Measurements from ENCODE around the gene ZBTB42. TPM values are rescaled to one million over a fixed set of nuclear protein-coding genes. Genes with fewer than 3 reads are reported as not detected.

The ZBTB42 gene
- polyA plus RNA-seq, 1 of the 3 experiments (the other 2 are of a cell fraction) = 3.1 TPM

DNA sequence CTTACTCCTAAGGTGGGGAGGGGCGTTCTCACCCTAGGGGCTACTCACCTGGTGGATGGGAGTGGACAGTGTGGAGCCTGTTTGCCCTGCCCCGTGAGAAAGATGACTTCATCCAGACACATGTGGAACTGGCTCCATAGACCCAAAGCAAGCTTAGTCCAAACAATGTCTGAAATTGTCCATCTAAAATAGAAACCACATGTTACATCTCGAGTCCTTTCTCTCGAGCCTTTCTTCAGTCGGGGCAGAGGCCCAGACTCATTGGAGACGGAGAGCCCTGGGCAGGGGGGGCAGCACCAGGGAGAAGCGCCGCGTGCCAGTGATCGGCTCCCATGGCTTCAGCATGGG lies 43.7 kb upstream of the ZBTB42 start:
- no peaks in the 10 kb centered on the region for H3K9me3 ChIP-seq
- H3K36me3 ChIP-seq (replicated peaks in 1 of 2; ENCODE audit: control insufficient read depth in 1 of 2, insufficient read depth in 2 of 2, low read length in 1 of 2) = peaks cover 8 to 39% of the 10 kb centered on the region in 2 experiments
- no peaks in the 10 kb centered on the region for H3K9me2 ChIP-seq
- TF ChIP-seq RCOR1 (IDR thresholded peaks at IDR 0.05; ENCODE audit: low read length) = no peak
- TF ChIP-seq, protein P1, sequence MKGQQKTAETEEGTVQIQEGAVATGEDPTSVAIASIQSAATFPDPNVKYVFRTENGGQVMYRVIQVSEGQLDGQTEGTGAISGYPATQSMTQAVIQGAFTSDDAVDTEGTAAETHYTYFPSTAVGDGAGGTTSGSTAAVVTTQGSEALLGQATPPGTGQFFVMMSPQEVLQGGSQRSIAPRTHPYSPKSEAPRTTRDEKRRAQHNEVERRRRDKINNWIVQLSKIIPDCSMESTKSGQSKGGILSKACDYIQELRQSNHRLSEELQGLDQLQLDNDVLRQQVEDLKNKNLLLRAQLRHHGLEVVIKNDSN (IDR thresholded peaks at IDR 0.05; ENCODE audit: borderline replicate concordance, low read depth) = no peak
- no peak for TF ChIP-seq GABPA (IDR thresholded peaks at IDR 0.05; ENCODE audit: low read depth)
- TF ChIP-seq, protein P2, sequence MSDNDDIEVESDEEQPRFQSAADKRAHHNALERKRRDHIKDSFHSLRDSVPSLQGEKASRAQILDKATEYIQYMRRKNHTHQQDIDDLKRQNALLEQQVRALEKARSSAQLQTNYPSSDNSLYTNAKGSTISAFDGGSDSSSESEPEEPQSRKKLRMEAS (IDR thresholded peaks at IDR 0.05; ENCODE audit: low read depth) = no peak
- TF ChIP-seq FOXM1 (IDR thresholded peaks at IDR 0.05; ENCODE audit: low read depth) = no peak
- TF ChIP-seq TAF1 (IDR thresholded peaks at IDR 0.05; ENCODE audit: borderline replicate concordance, low read depth, low read length) = no peak
- no peak for TF ChIP-seq MEF2A (IDR thresholded peaks at IDR 0.05; ENCODE audit: borderline replicate concordance, low read depth)
- no peak for TF ChIP-seq EZH2phosphoT487 (IDR thresholded peaks at IDR 0.05; ENCODE audit: borderline replicate concordance, low read depth)
- no peak for TF ChIP-seq SIN3A (IDR thresholded peaks at IDR 0.05; ENCODE audit: borderline replicate concordance, low read depth, low read length)
- no peak for TF ChIP-seq NFIC (IDR thresholded peaks at IDR 0.05; ENCODE audit: borderline replicate concordance)
- TF ChIP-seq SMC3 (IDR thresholded peaks at IDR 0.05; ENCODE audit: low read depth, low read length) = no peak
- TF ChIP-seq RAD21 (IDR thresholded peaks at IDR 0.05; ENCODE audit: low read length) = no peak
- TF ChIP-seq MXI1 (IDR thresholded peaks at IDR 0.05; ENCODE audit: low read depth, low read length) = no peak
- no peak for TF ChIP-seq POLR2AphosphoS5 (IDR thresholded peaks at IDR 0.05; ENCODE audit: low read depth, low read length)
- WGBS (ENCODE audit: low lambda C conversion rate) = 76% methylated on average over 6 of the region's 10 CpGs
- DNase-seq = no peak
- CTCF ChIA-PET = interaction anchor here (2.1 to 4.3 kb wide), 2 partner anchors 11 to 43 kb away, joined by 5 to 26 read pairs; partner anchors contain the start of gene ZBTB42
- no peak overlapping the region for H3K4me2 ChIP-seq
- peaks cover 50% of the 10 kb centered on the region for H3K79me2 ChIP-seq (ENCODE audit: insufficient read depth)
- H3K4me1 ChIP-seq (ENCODE audit: control insufficient read depth in 1 of 2, insufficient read depth in 2 of 2, low read depth in 1 of 2, low read length in 1 of 2) = peaks cover 8 to 12% of the 10 kb centered on the region in 2 experiments; a peak in 3 of 4 replicates
- peaks cover 31% of the 10 kb centered on the region for H4K20me1 ChIP-seq (ENCODE audit: insufficient read depth)
- no peak overlapping the region for H2AFZ ChIP-seq (ENCODE audit: low read depth)
- H3K27ac ChIP-seq (ENCODE audit: low read depth in 2 of 2, low read length in 1 of 2) = no peak overlapping the region
- POLR2A ChIA-PET = no interaction called here
- H3K27me3 ChIP-seq (ENCODE audit: insufficient read depth) = no peaks in the 10 kb centered on the region
- H3K4me3 ChIP-seq (ENCODE audit: low read depth in 2 of 2, low read length in 1 of 2) = no peak overlapping the region
- H3F3A ChIP-seq (replicated peaks; ENCODE audit: insufficient read depth) = no peaks in the 10 kb centered on the region
- H3K9ac ChIP-seq = no peak overlapping the region

DNA sequence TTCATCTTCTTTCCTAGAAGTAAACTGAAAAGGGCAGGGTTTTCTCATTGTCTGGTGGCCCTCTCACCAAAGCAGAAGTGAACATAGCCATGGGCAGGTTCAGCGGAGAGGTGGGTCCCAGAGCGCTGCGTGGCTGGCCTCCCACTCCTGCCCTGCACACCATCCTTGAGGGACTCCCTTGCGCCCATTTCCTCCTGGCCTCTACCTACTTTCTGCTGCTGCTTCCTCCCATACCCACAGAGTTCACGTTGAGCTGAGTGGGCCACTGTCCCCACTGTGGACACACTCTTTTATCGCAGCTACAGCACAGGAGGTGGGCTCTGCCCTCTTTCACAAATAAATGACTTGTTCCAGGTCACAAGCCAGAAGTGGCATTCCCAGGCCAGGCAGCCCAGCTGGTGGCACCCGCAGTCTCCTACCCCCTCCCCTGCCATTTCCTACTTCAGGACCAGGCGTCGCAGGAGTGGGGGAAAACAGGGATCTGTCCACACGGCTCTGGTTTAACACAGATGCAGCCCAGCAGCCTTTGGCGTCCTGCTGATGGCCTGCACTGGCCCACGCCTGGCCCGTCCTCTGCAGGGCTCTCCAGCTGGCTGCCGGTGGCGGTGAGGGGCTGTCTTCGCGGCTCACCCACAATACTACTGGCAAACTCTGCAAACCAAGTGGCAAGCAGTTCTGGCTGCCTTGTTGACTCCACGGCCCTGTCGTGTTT lies 43.1 kb upstream of the ZBTB42 start:
- ChIA-PET POLR2A (no interaction called here), CTCF (interaction anchor here (1.2 to 4.3 kb wide), 3 partner anchors 11 to 68 kb away, joined by 4 to 26 read pairs (median 5); partner anchors contain the start of gene ZBTB42)
- H3K9me2 ChIP-seq = no peaks in the 10 kb centered on the region
- peaks cover 31% of the 10 kb centered on the region for H4K20me1 ChIP-seq (ENCODE audit: insufficient read depth)
- H2AFZ ChIP-seq (ENCODE audit: low read depth) = no peak overlapping the region
- no peaks in the 10 kb centered on the region for H3K27me3 ChIP-seq (ENCODE audit: insufficient read depth)
- no peak overlapping the region for H3K4me2 ChIP-seq
- H3K9ac ChIP-seq = no peak overlapping the region
- peaks cover 8 to 12% of the 10 kb centered on the region in 2 experiments; a peak in 3 of 4 replicates for H3K4me1 ChIP-seq (ENCODE audit: control insufficient read depth in 1 of 2, insufficient read depth in 2 of 2, low read depth in 1 of 2, low read length in 1 of 2)
- H3F3A ChIP-seq (replicated peaks; ENCODE audit: insufficient read depth) = no peaks in the 10 kb centered on the region
- peaks cover 50% of the 10 kb centered on the region for H3K79me2 ChIP-seq (ENCODE audit: insufficient read depth)
- no peak for DNase-seq
- H3K36me3 ChIP-seq (replicated peaks in 1 of 2; ENCODE audit: control insufficient read depth in 1 of 2, insufficient read depth in 2 of 2, low read length in 1 of 2) = peaks cover 8 to 39% of the 10 kb centered on the region in 2 experiments
- TF ChIP-seq, protein P3, sequence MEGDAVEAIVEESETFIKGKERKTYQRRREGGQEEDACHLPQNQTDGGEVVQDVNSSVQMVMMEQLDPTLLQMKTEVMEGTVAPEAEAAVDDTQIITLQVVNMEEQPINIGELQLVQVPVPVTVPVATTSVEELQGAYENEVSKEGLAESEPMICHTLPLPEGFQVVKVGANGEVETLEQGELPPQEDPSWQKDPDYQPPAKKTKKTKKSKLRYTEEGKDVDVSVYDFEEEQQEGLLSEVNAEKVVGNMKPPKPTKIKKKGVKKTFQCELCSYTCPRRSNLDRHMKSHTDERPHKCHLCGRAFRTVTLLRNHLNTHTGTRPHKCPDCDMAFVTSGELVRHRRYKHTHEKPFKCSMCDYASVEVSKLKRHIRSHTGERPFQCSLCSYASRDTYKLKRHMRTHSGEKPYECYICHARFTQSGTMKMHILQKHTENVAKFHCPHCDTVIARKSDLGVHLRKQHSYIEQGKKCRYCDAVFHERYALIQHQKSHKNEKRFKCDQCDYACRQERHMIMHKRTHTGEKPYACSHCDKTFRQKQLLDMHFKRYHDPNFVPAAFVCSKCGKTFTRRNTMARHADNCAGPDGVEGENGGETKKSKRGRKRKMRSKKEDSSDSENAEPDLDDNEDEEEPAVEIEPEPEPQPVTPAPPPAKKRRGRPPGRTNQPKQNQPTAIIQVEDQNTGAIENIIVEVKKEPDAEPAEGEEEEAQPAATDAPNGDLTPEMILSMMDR (IDR thresholded peaks at IDR 0.05) = no peak
- TF ChIP-seq, protein P4, sequence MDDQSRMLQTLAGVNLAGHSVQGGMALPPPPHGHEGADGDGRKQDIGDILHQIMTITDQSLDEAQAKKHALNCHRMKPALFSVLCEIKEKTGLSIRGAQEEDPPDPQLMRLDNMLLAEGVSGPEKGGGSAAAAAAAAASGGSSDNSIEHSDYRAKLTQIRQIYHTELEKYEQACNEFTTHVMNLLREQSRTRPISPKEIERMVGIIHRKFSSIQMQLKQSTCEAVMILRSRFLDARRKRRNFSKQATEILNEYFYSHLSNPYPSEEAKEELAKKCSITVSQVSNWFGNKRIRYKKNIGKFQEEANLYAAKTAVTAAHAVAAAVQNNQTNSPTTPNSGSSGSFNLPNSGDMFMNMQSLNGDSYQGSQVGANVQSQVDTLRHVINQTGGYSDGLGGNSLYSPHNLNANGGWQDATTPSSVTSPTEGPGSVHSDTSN (IDR thresholded peaks at IDR 0.05) = no peak
- TF ChIP-seq MEF2A (IDR thresholded peaks at IDR 0.05; ENCODE audit: borderline replicate concordance, low read depth) (no peak), EP300 (IDR thresholded peaks at IDR 0.05; ENCODE audit: borderline replicate concordance in 1 of 2, low read depth in 1 of 2, low read length in 1 of 2) (no peak), NRF1 (IDR thresholded peaks at IDR 0.05; ENCODE audit: low read depth, low read length) (no peak)
- 91% methylated on average over 12 of the region's 19 CpGs for WGBS (ENCODE audit: low lambda C conversion rate)
- H3K4me3 ChIP-seq (ENCODE audit: low read depth in 2 of 2, low read length in 1 of 2) = no peak overlapping the region
- H3K9me3 ChIP-seq = no peaks in the 10 kb centered on the region
- no peak overlapping the region for H3K27ac ChIP-seq (ENCODE audit: low read depth in 2 of 2, low read length in 1 of 2)
